ENCODE measurements around the gene ABCA4.

ABCA4 gene

DNA sequence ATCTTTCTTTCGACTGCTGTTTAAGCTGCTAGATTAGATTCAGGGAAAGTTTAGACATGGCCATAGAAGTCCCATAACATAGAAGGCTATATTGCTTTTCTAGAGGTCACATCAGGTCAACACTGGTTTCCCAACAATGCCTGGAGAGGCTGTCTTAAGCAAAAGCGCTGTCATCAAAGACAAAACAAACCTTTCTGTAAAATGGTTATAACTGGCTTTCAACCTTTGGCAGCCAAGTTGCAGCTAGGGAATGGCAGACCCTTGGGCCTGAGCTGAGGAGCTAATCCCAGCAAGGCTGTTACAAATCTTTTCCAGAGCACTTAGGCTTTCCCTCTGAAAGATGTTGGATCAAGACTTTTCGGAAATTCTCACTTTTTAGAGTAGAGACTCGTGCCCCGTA lies 11.2 kb upstream of the ABCA4 start:
- TF ChIP-seq, protein P1, sequence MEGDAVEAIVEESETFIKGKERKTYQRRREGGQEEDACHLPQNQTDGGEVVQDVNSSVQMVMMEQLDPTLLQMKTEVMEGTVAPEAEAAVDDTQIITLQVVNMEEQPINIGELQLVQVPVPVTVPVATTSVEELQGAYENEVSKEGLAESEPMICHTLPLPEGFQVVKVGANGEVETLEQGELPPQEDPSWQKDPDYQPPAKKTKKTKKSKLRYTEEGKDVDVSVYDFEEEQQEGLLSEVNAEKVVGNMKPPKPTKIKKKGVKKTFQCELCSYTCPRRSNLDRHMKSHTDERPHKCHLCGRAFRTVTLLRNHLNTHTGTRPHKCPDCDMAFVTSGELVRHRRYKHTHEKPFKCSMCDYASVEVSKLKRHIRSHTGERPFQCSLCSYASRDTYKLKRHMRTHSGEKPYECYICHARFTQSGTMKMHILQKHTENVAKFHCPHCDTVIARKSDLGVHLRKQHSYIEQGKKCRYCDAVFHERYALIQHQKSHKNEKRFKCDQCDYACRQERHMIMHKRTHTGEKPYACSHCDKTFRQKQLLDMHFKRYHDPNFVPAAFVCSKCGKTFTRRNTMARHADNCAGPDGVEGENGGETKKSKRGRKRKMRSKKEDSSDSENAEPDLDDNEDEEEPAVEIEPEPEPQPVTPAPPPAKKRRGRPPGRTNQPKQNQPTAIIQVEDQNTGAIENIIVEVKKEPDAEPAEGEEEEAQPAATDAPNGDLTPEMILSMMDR (IDR thresholded peaks at IDR 0.05; ENCODE audit: extremely low read depth, missing control alignments): no peak
- DNase-seq (ENCODE audit: low spot score): no peak

- TF ChIP-seq, protein P1 (IDR thresholded peaks at IDR 0.05; ENCODE audit: extremely low read depth, missing control alignments): no peak
These were observed 10.1 kb upstream of the ABCA4 start for GRCh38 chr1:94130851-94131595.

GRCh38 chr1:94126651-94127050 lies 5.7 kb upstream of the ABCA4 start:
- TF ChIP-seq, protein P1 (IDR thresholded peaks at IDR 0.05; ENCODE audit: extremely low read depth, missing control alignments): no peak
- no peak for DNase-seq (ENCODE audit: low spot score)

More at GRCh38 chr1:94130851-94131595, 10.1 kb upstream of the ABCA4 start:
- no peak for DNase-seq (ENCODE audit: low spot score)

DNA sequence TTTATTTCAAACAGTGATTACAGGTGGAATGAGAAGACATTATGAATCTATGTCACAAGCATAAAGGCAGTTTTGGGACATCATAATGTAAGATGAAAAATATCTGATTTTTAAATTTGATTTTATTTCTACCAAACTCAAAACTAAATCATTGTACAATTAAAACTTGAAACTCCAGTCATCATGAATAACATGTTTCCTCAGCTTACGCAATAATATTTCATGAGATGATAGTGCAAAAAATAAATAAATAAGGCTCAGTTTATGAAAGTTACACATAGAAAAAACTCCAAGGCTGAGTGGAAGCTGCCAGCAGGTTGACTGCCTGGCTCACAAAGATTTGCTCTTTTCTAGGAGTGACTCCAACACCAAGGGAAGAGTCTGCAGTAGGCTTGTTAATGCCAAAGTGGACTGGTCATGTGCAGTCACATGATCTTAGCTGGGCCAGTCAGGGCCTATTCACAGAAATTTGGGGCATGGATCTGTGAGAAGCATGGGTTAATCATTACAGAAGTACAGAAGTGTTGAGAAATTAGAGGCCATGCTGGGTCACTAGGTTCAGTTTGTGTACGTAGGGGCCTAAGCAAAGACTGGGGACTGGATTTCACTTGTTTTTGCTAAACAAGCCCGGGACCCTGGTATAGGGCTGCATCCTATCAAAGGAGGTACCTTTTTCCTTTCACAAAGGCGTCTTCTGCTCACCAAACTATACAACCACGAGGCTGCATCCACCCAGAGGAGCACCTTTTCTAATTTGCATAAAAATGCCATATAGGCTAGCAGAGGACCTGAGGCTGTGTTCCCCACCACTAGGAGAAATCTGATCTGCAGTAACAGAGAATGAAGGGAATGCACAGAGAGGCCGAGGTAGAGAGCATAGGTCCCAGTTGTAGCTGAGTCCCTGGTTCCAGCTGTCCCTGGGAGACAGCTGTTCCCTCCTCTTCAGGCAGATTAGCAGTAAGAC lies 4.9 kb upstream of the ABCA4 start:
- no peak for DNase-seq (ENCODE audit: low spot score)
- TF ChIP-seq, protein P1 (IDR thresholded peaks at IDR 0.05; ENCODE audit: extremely low read depth, missing control alignments): no peak

GRCh38 chr1:94124538-94124937 lies 3.6 kb upstream of the ABCA4 start:
- TF ChIP-seq, protein P1 (IDR thresholded peaks at IDR 0.05; ENCODE audit: extremely low read depth, missing control alignments): no peak
- no peak for DNase-seq (ENCODE audit: low spot score)

DNA sequence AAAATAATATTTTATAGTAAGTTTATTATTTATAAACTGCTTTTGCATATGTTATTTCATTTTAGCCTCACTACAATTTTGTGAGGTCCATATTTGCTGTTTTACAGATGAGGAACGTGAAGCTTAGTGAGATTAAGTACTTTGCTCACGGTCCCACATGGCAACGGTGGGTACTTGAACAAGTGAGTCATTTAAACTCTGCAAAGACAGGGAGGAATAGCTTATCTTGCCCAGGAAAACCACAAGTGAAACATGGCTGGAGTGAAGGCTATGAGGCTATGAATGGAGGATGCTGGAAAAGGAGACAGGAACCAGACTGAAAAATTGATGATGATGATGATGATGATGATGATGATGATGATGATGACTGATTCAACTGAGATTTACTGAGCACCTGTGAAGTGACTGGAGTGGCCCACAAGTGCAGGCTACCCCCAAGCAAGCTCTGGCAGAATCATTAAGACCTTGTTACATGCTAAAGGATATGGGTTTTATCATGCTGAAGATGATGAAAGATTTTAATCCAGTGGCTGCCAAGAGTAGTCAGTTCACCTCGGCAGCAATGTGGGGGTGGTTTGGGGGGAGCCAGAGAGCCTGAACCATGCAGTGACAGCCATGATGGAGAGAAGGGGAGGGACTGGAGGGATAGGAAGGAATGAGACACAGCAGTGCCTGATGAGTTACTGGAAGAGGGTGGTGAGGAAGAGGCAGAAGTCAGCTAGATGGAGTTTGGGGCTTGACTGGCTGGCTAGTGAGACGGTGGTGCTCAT lies 1.4 kb upstream of the ABCA4 start:
- no peak for DNase-seq (ENCODE audit: low spot score)
- TF ChIP-seq, protein P1 (IDR thresholded peaks at IDR 0.05; ENCODE audit: extremely low read depth, missing control alignments): no peak

Data from GM20000 (cell line).